GM12891 (cell line): ENCODE measurements around the gene ARHGEF2.

Source experiments
- PAX5 ChIP-seq: IDR thresholded peaks from 2 replicates; pipeline ENCODE4 v1.6.1; 2011; ENCODE audit warnings: low read length, moderate library complexity, mild to moderate bottlenecking; ENCODE audit not compliant: insufficient read depth, severe bottlenecking
- POLR2A ChIP-seq: IDR thresholded peaks from 2 replicates; pipeline ENCODE4 v1.6.1; 2011; ENCODE audit warnings: low read depth, low read length, control low read depth
- POLR2AphosphoS5 ChIP-seq: IDR thresholded peaks from 2 replicates; pipeline ENCODE4 v1.6.1; 2011; ENCODE audit warnings: low read depth, low read length, control low read depth
- TAF1 ChIP-seq: IDR thresholded peaks from 2 replicates; pipeline ENCODE4 v1.6.1; 2011; ENCODE audit warnings: low read depth, low read length, control low read depth

- no peak for TF ChIP-seq POLR2A
- TF ChIP-seq POLR2AphosphoS5 = no peak
- TF ChIP-seq TAF1 = no peak
- no peak for TF ChIP-seq PAX5
These were observed 40.1 kb downstream of the ARHGEF2 start for GRCh38 chr1:155938220-155938627.
